ENCODE measurements around the gene PRKACA.

The PRKACA gene

GRCh38 chr19:14054099-14054498, 63.5 kb downstream of the PRKACA start:
- Histone ChIP-seq H3K4me3 (ENCODE audit: low read length) (no peak overlapping the region), H3K79me2 (ENCODE audit: low read length) (no peaks in the 10 kb centered on the region), H3F3A (ENCODE audit: insufficient read depth, low read length) (no peaks in the 10 kb centered on the region), H2AFZ (ENCODE audit: low read length) (no peak overlapping the region), H3K27ac (ENCODE audit: low read length) (no peak overlapping the region), H3K9me2 (replicated peaks; ENCODE audit: insufficient read depth, low read length) (no peaks in the 10 kb centered on the region), H4K20me1 (ENCODE audit: insufficient read depth, low read length) (no peaks in the 10 kb centered on the region), H3K4me2 (ENCODE audit: low read depth, low read length) (no peak overlapping the region), H3K27me3 (replicated peaks; ENCODE audit: insufficient read depth, low read length) (peaks cover 23% of the 10 kb centered on the region), H3K36me3 (replicated peaks; ENCODE audit: insufficient read depth, low read length) (no peaks in the 10 kb centered on the region), H3K9ac (ENCODE audit: low read length) (no peak overlapping the region), H3K9me3 (replicated peaks; ENCODE audit: insufficient read depth, low read length) (no peaks in the 10 kb centered on the region), H3K4me1 (ENCODE audit: low read length) (no peaks in the 10 kb centered on the region; the same call in 1 of the 2 replicates)
- DNase-seq: no peak
- TF ChIP-seq, protein P1, sequence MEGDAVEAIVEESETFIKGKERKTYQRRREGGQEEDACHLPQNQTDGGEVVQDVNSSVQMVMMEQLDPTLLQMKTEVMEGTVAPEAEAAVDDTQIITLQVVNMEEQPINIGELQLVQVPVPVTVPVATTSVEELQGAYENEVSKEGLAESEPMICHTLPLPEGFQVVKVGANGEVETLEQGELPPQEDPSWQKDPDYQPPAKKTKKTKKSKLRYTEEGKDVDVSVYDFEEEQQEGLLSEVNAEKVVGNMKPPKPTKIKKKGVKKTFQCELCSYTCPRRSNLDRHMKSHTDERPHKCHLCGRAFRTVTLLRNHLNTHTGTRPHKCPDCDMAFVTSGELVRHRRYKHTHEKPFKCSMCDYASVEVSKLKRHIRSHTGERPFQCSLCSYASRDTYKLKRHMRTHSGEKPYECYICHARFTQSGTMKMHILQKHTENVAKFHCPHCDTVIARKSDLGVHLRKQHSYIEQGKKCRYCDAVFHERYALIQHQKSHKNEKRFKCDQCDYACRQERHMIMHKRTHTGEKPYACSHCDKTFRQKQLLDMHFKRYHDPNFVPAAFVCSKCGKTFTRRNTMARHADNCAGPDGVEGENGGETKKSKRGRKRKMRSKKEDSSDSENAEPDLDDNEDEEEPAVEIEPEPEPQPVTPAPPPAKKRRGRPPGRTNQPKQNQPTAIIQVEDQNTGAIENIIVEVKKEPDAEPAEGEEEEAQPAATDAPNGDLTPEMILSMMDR (IDR thresholded peaks at IDR 0.05; ENCODE audit: low read length): no peak
- no peak for TF ChIP-seq EZH2phosphoT487 (IDR thresholded peaks at IDR 0.05; ENCODE audit: low read length)

DNA sequence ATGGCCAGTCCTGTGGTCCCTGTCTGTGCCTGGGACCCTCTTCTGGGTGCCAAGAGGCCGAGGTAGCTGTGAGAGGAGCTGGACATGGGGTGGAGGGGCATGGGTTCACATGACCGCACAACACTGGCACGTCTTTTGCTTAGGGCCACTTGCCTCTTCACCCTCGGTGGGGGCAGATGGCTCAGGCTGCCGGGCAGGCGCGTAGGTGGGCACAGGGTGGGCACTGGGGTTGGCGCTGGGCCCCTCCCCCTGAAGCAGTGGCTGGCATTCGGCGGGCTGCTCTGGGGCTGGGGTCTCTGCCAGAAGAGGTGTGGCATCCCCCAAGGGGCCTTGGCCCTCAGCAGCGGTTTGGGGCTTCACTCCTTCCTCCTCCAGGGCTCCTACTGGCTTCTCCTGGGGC, 64.1 kb downstream of the PRKACA start:
- no peak overlapping the region for H3K27ac ChIP-seq (ENCODE audit: low read length)
- H2AFZ ChIP-seq (ENCODE audit: low read length): no peak overlapping the region
- H4K20me1 ChIP-seq (ENCODE audit: insufficient read depth, low read length): no peaks in the 10 kb centered on the region
- no peaks in the 10 kb centered on the region for H3K9me3 ChIP-seq (replicated peaks; ENCODE audit: insufficient read depth, low read length)
- no peak overlapping the region for H3K9ac ChIP-seq (ENCODE audit: low read length)
- H3F3A ChIP-seq (ENCODE audit: insufficient read depth, low read length): no peaks in the 10 kb centered on the region
- no peak for DNase-seq
- H3K79me2 ChIP-seq (ENCODE audit: low read length): no peaks in the 10 kb centered on the region
- H3K4me3 ChIP-seq (ENCODE audit: low read length): no peak overlapping the region
- no peak for TF ChIP-seq EZH2phosphoT487 (IDR thresholded peaks at IDR 0.05; ENCODE audit: low read length)
- TF ChIP-seq, protein P1 (IDR thresholded peaks at IDR 0.05; ENCODE audit: low read length): no peak
- TF ChIP-seq EZH2 (optimal IDR thresholded peaks at IDR 0.05; ENCODE audit: low read depth, low read length): no peak
- peaks cover 17% of the 10 kb centered on the region for H3K27me3 ChIP-seq (replicated peaks; ENCODE audit: insufficient read depth, low read length)
- no peaks in the 10 kb centered on the region for H3K9me2 ChIP-seq (replicated peaks; ENCODE audit: insufficient read depth, low read length)
- H3K4me1 ChIP-seq (ENCODE audit: low read length): no peaks in the 10 kb centered on the region
- H3K36me3 ChIP-seq (replicated peaks; ENCODE audit: insufficient read depth, low read length): no peaks in the 10 kb centered on the region
- no peak overlapping the region for H3K4me2 ChIP-seq (ENCODE audit: low read depth, low read length)

DNA sequence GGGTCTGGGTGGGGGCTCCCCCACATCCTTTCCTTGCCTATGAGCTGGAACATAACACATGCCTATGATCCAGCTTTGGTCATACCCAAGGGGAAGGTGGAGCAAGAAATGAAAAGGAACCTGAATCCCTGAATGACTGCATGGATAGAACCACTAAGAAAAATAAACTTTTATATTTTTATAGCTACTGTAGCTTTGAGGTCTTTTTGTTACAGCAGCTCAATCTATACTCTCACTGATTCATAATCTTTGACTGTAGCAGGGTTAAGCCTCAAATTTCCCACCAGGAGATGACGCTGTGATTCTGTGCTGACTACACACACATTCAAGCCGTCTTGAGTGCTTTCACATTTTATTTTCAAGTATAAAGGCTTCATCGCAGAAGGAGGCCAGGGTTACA, 64.5 kb downstream of the PRKACA start:
- no peak for TF ChIP-seq EZH2phosphoT487 (IDR thresholded peaks at IDR 0.05; ENCODE audit: low read length)
- TF ChIP-seq EZH2 (optimal IDR thresholded peaks at IDR 0.05; ENCODE audit: low read depth, low read length): no peak
- TF ChIP-seq, protein P1 (IDR thresholded peaks at IDR 0.05; ENCODE audit: low read length): no peak
- Histone ChIP-seq H2AFZ (ENCODE audit: low read length) (no peak overlapping the region), H3K4me1 (ENCODE audit: low read length) (no peaks in the 10 kb centered on the region), H3K9me2 (replicated peaks; ENCODE audit: insufficient read depth, low read length) (no peaks in the 10 kb centered on the region), H4K20me1 (ENCODE audit: insufficient read depth, low read length) (no peaks in the 10 kb centered on the region), H3F3A (ENCODE audit: insufficient read depth, low read length) (no peaks in the 10 kb centered on the region), H3K79me2 (ENCODE audit: low read length) (no peaks in the 10 kb centered on the region), H3K36me3 (replicated peaks; ENCODE audit: insufficient read depth, low read length) (no peaks in the 10 kb centered on the region), H3K9ac (ENCODE audit: low read length) (no peak overlapping the region), H3K4me3 (ENCODE audit: low read length) (no peak overlapping the region), H3K9me3 (replicated peaks; ENCODE audit: insufficient read depth, low read length) (no peaks in the 10 kb centered on the region), H3K27me3 (replicated peaks; ENCODE audit: insufficient read depth, low read length) (peaks cover 12% of the 10 kb centered on the region), H3K27ac (ENCODE audit: low read length) (no peak overlapping the region), H3K4me2 (ENCODE audit: low read depth, low read length) (no peak overlapping the region)
- DNase-seq: no peak
